ENCODE measurements around the gene OCA2. TPM values are rescaled to one million over a fixed set of nuclear protein-coding genes. Genes with fewer than 3 reads are reported as not detected.

OCA2 gene
- total and polyA plus RNA-seq, 4 experiments from 2014 or later, result not detected

- Mint-ChIP-seq H3K9me3 (peaks cover 0 to 2% (median 0%) of the 10 kb centered on the region in 8 donors), H3K36me3 (peaks cover 0 to 3% of the 10 kb centered on the region in 2 donors), H3K4me1 (peaks cover 16 to 45% (median 32%) of the 10 kb centered on the region in 4 donors), H3K27ac (peak overlapping the region in 1 of 7 donors; percentile 3), H3K27me3 (peaks cover 36 to 44% of the 10 kb centered on the region in 2 donors), H3K4me3 (peak overlapping the region; percentile 0 to 84 (median 48))
- H3K36me3 ChIP-seq (ENCODE audit: insufficient read depth, low read length), result no peaks in the 10 kb centered on the region
- peaks cover 29% of the 10 kb centered on the region for H3K27me3 ChIP-seq (ENCODE audit: insufficient read depth, low read length)
- DNase-seq, result no peak
- no peaks in the 10 kb centered on the region for H3K9me3 ChIP-seq (ENCODE audit: control insufficient read depth in 1 of 2, low read length in 2 of 2)
- POLR2A ChIA-PET (ENCODE audit: partially characterized antibody), result interaction anchor here (1.2 to 6.4 kb wide), 2 partner anchors 8 to 14 kb away, joined by 3 to 76 read pairs; no protein-coding TSS in a partner anchor
- no peak overlapping the region for H3K27ac ChIP-seq (ENCODE audit: low read depth, low read length)
- H3K4me1 ChIP-seq (ENCODE audit: insufficient read depth, low read length), result peaks cover 33% of the 10 kb centered on the region
- H3K4me3 ChIP-seq (ENCODE audit: low read length in 2 of 2), result no peak overlapping the region
- intact Hi-C loops (cut with micrococcal nuclease), result no loop called here
- CTCF ChIA-PET (ENCODE audit: partially characterized antibody), result interaction anchor here (0.7 to 7.3 kb wide), 5 partner anchors 9 to 100 kb away, joined by 3 to 68 read pairs (median 5); no protein-coding TSS in a partner anchor
Measured at GRCh38 chr15:28099555-28100140, 533 bp upstream of the OCA2 start.

- Mint-ChIP-seq H3K36me3 (peaks cover 0 to 3% of the 10 kb centered on the region in 2 donors), H3K27ac (peak overlapping the region in 1 of 7 donors; percentile 62), H3K27me3 (peaks cover 38 to 53% of the 10 kb centered on the region in 2 donors), H3K4me3 (peak overlapping the region in 7 of 8 donors; percentile 44 to 90 (median 63)), H3K4me1 (peaks cover 15 to 53% (median 39%) of the 10 kb centered on the region in 4 donors), H3K9me3 (peaks cover 0 to 3% (median 0%) of the 10 kb centered on the region in 8 donors)
- Histone ChIP-seq H3K27me3 (ENCODE audit: insufficient read depth, low read length) (peaks cover 38% of the 10 kb centered on the region), H3K36me3 (ENCODE audit: insufficient read depth, low read length) (no peaks in the 10 kb centered on the region), H3K27ac (ENCODE audit: low read depth, low read length) (no peak overlapping the region), H3K4me3 (ENCODE audit: low read length in 2 of 2) (no peak overlapping the region), H3K4me1 (ENCODE audit: insufficient read depth, low read length) (peaks cover 41% of the 10 kb centered on the region), H3K9me3 (ENCODE audit: control insufficient read depth in 1 of 2, low read length in 2 of 2) (no peaks in the 10 kb centered on the region)
- DNase-seq, result no peak
- ChIA-PET POLR2A (ENCODE audit: partially characterized antibody) (interaction anchor here (1.2 to 6.4 kb wide), 4 partner anchors 9 to 38 kb away, joined by 3 to 76 read pairs (median 16); no protein-coding TSS in a partner anchor), CTCF (ENCODE audit: partially characterized antibody) (interaction anchor here (1.5 to 7.3 kb wide), 4 partner anchors 10 to 26 kb away, joined by 7 to 68 read pairs (median 26); no protein-coding TSS in a partner anchor)
- intact Hi-C loops (cut with micrococcal nuclease), result no loop called here
Measured at GRCh38 chr15:28098360-28098765, 752 bp downstream of the OCA2 start.

- CTCF ChIA-PET (ENCODE audit: partially characterized antibody), result interaction anchor here (1.5 to 7.3 kb wide), 5 partner anchors 10 to 32 kb away, joined by 3 to 68 read pairs (median 11); no protein-coding TSS in a partner anchor
- Mint-ChIP-seq H3K27ac (peak overlapping the region in 1 of 7 donors; percentile 62), H3K4me1 (peaks cover 15 to 53% (median 39%) of the 10 kb centered on the region in 4 donors)
Measured at GRCh38 chr15:28097656-28098359, 1.3 kb downstream of the OCA2 start.

DNA sequence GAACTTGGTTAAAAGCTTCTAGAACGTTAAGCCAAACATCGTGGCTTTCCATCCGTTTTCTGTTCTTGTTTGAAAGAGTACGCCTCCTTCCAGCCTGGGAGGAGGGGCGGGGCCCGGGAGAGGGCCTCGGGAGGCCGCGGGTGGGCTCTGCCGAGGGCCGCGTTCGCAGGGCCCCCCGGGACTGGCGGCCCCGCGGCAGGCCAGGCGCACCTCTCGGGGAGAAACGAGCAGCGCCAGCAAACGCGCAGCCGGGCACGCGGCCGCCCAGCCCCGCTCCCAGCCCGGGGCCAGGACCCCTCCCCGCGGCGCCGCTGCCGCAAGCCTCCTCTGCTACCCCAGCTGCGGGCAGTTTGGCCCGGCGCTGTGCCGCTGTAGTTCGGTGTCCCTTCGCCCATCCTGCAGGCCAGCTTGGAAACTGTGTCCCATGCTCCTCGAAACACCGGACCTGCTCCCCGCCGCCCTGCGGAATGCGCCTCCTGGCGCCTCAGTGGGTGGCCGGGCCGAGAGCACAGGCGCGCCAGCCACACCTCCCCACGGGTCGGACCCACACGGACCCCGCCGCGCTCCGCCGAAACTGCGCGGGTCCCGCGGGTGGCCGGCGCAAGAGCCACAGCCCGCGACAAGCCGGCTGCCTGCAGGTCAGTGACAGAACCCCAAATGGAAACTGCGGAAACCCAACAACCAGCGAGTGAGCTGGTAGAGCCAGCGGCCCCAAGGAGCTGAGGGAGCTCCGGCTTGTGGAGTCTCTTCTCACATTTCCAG is 2.3 kb downstream of the OCA2 start:
- H3K4me3 Mint-ChIP-seq, result peak overlapping the region; percentile 85 to 92 (median 89)
- peaks cover 15 to 53% (median 39%) of the 10 kb centered on the region in 4 donors for H3K4me1 Mint-ChIP-seq
- ChIA-PET CTCF (ENCODE audit: partially characterized antibody) (interaction anchor here (1.5 to 7.3 kb wide), 5 partner anchors 11 to 33 kb away, joined by 3 to 68 read pairs (median 11); no protein-coding TSS in a partner anchor), POLR2A (ENCODE audit: partially characterized antibody) (interaction anchor here (1.4 to 6.4 kb wide), 4 partner anchors 11 to 40 kb away, joined by 3 to 76 read pairs (median 16); no protein-coding TSS in a partner anchor)
- intact Hi-C loops (cut with micrococcal nuclease), result no loop called here
- peaks cover 45 to 60% of the 10 kb centered on the region in 2 donors for H3K27me3 Mint-ChIP-seq
- H3K9me3 Mint-ChIP-seq, result peaks cover 0 to 9% (median 5%) of the 10 kb centered on the region in 8 donors
- H3K27ac Mint-ChIP-seq, result peak overlapping the region in 1 of 7 donors; percentile 62
- no peaks in the 10 kb centered on the region for H3K9me3 ChIP-seq (ENCODE audit: control insufficient read depth in 1 of 2, low read length in 2 of 2)
- H3K27ac ChIP-seq (ENCODE audit: low read depth, low read length), result no peak overlapping the region
- H3K36me3 Mint-ChIP-seq, result peaks cover 0 to 3% of the 10 kb centered on the region in 2 donors
- peaks cover 41% of the 10 kb centered on the region for H3K4me1 ChIP-seq (ENCODE audit: insufficient read depth, low read length)
- DNase-seq, result peak in 1 of 5 donors; percentile 15
- H3K36me3 ChIP-seq (ENCODE audit: insufficient read depth, low read length), result no peaks in the 10 kb centered on the region
- peak overlapping the region in 1 of 2 donors; percentile 63 for H3K4me3 ChIP-seq (ENCODE audit: low read length in 2 of 2)
- H3K27me3 ChIP-seq (ENCODE audit: insufficient read depth, low read length), result peaks cover 38% of the 10 kb centered on the region

More at GRCh38 chr15:28097656-28098359, 1.3 kb downstream of the OCA2 start:
- intact Hi-C loops (cut with micrococcal nuclease), result no loop called here
- POLR2A ChIA-PET (ENCODE audit: partially characterized antibody), result interaction anchor here (1.5 to 6.4 kb wide), 3 partner anchors 10 to 39 kb away, joined by 7 to 76 read pairs (median 24); no protein-coding TSS in a partner anchor
- peak overlapping the region; percentile 63 to 90 (median 74) for H3K4me3 Mint-ChIP-seq
- no peak for DNase-seq
- Histone ChIP-seq H3K27ac (ENCODE audit: low read depth, low read length) (no peak overlapping the region), H3K36me3 (ENCODE audit: insufficient read depth, low read length) (no peaks in the 10 kb centered on the region), H3K9me3 (ENCODE audit: control insufficient read depth in 1 of 2, low read length in 2 of 2) (no peaks in the 10 kb centered on the region), H3K4me3 (ENCODE audit: low read length in 2 of 2) (no peak overlapping the region), H3K27me3 (ENCODE audit: insufficient read depth, low read length) (peaks cover 38% of the 10 kb centered on the region), H3K4me1 (ENCODE audit: insufficient read depth, low read length) (peaks cover 41% of the 10 kb centered on the region)
- H3K9me3 Mint-ChIP-seq, result peaks cover 0 to 3% (median under 1%) of the 10 kb centered on the region in 8 donors
- H3K27me3 Mint-ChIP-seq, result peaks cover 38 to 57% of the 10 kb centered on the region in 2 donors
- H3K36me3 Mint-ChIP-seq, result peaks cover 0 to 3% of the 10 kb centered on the region in 2 donors

- Mint-ChIP-seq H3K27me3 (peaks cover 49 to 61% of the 10 kb centered on the region in 2 donors), H3K27ac (peak overlapping the region in 2 of 7 donors; percentile 43 to 87), H3K4me3 (peak overlapping the region; percentile 85 to 92 (median 89)), H3K9me3 (peaks cover 0 to 14% (median 10%) of the 10 kb centered on the region in 8 donors), H3K4me1 (peaks cover 15 to 53% (median 39%) of the 10 kb centered on the region in 4 donors), H3K36me3 (peaks cover 0 to 4% of the 10 kb centered on the region in 2 donors)
- peaks cover 41% of the 10 kb centered on the region for H3K4me1 ChIP-seq (ENCODE audit: insufficient read depth, low read length)
- H3K9me3 ChIP-seq (ENCODE audit: control insufficient read depth in 1 of 2, low read length in 2 of 2), result no peaks in the 10 kb centered on the region
- CTCF ChIA-PET (ENCODE audit: partially characterized antibody), result interaction anchor here (1.6 to 7.3 kb wide), 3 partner anchors 12 to 33 kb away, joined by 3 to 68 read pairs (median 41); no protein-coding TSS in a partner anchor
- peak overlapping the region; percentile 5 to 63 for H3K4me3 ChIP-seq (ENCODE audit: low read length in 2 of 2)
- H3K36me3 ChIP-seq (ENCODE audit: insufficient read depth, low read length), result no peaks in the 10 kb centered on the region
- peaks cover 38% of the 10 kb centered on the region for H3K27me3 ChIP-seq (ENCODE audit: insufficient read depth, low read length)
- intact Hi-C loops (cut with micrococcal nuclease), result no loop called here
- no peak for DNase-seq
- H3K27ac ChIP-seq (ENCODE audit: low read depth, low read length), result no peak overlapping the region
- POLR2A ChIA-PET (ENCODE audit: partially characterized antibody), result interaction anchor here (1.4 to 6.4 kb wide), 4 partner anchors 11 to 40 kb away, joined by 3 to 76 read pairs (median 16); no protein-coding TSS in a partner anchor
Measured at GRCh38 chr15:28096411-28096669, 2.8 kb downstream of the OCA2 start.

DNA sequence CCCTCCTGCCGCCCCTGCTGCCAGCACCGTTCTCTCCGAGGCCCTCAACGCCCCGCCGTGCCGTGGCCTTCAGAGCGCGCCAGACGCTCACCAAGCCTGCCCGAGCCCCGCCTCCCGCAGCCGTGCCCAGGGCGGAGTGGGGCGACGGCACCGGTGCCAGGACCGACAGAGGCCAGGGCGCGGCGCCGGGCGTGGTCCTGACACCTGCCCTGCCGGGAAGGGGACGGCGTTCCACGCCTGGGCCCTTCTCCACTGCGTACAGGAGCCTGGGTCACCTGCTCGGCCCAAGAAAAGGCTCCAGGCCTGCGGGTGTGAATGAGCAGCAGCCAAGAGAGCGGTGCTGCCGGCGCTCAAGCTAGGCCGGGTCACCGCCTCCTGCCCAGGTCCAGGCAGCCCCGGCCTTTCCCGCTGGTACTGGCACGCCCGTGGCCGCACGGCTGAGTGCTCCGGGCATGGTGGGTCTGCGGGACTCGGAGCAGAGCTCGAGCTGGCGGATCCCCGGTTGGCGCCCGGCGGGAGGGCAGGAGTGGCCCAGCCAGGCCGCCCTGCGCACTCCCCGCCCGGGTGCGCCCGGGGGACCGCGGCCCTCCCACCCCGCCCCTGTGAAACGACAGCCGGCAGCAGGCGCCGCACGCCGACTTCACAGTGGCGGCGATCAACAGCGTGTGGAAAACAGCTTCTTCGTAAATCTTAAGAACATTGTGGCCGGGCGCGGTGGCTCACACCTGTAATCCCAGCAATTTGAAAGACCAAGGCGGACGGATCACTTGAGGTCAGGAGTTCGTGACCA is 4.2 kb downstream of the OCA2 start:
- H3K27me3 Mint-ChIP-seq, result peaks cover 54 to 64% of the 10 kb centered on the region in 2 donors

More for the DNA sequence above, 4.2 kb downstream of the OCA2 start:
- intact Hi-C loops (cut with micrococcal nuclease), result no loop called here
- H3K27ac Mint-ChIP-seq, result peak overlapping the region in 1 of 7 donors; percentile 87
- DNase-seq, result peak in 2 of 5 donors; percentile 13 to 33
- H3K36me3 Mint-ChIP-seq, result peaks cover 6 to 16% of the 10 kb centered on the region in 2 donors
- ChIA-PET POLR2A (ENCODE audit: partially characterized antibody) (interaction anchor here (4.5 to 6.4 kb wide), 2 partner anchors 13 to 41 kb away, joined by 24 to 76 read pairs; no protein-coding TSS in a partner anchor), CTCF (ENCODE audit: partially characterized antibody) (interaction anchor here (5.5 to 7.3 kb wide), 2 partner anchors 13 to 29 kb away, joined by 41 to 68 read pairs; no protein-coding TSS in a partner anchor)
- peak overlapping the region in 1 of 2 donors; percentile 63 for H3K4me3 ChIP-seq (ENCODE audit: low read length in 2 of 2)
- H3K4me1 ChIP-seq (ENCODE audit: insufficient read depth, low read length), result peaks cover 41% of the 10 kb centered on the region
- no peak overlapping the region for H3K27ac ChIP-seq (ENCODE audit: low read depth, low read length)
- peaks cover 37% of the 10 kb centered on the region for H3K27me3 ChIP-seq (ENCODE audit: insufficient read depth, low read length)
- H3K9me3 ChIP-seq (ENCODE audit: control insufficient read depth in 1 of 2, low read length in 2 of 2), result no peaks in the 10 kb centered on the region
- H3K4me3 Mint-ChIP-seq, result peak overlapping the region; percentile 85 to 92 (median 89)
- H3K4me1 Mint-ChIP-seq, result peaks cover 12 to 48% (median 35%) of the 10 kb centered on the region in 4 donors
- no peaks in the 10 kb centered on the region for H3K36me3 ChIP-seq (ENCODE audit: insufficient read depth, low read length)
- H3K9me3 Mint-ChIP-seq, result peaks cover 7 to 28% (median 22%) of the 10 kb centered on the region in 8 donors
